NCI-H526 (cell line): ENCODE results near the gene XYLT1.
A peak's percentile ranks its signal among the peaks of the same experiment; 100 is the strongest.

Experiments used
- DNase-seq, 2 experiments: peaks; one replicate each; lab custom pipeline; 2025; lab: John Stamatoyannopoulos, UW

Gene XYLT1

DNA sequence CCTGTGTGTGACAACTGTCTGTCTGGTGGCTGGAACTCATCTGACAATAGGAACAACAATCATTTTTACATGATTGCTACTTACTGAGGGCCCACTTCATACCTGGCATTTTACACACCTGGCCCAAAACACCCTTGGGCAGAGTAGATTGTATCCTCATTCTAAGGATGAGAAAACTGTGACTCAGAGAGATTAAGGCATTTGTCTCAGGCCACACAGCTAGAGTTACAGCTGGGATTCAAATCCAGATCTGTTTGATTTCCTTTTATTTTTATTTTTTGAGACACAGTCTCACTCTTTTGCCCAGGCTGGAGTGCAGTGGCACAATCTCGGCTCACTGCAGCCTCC, 242.1 kb downstream of the XYLT1 start:
- DNase-seq, result no peak

DNA sequence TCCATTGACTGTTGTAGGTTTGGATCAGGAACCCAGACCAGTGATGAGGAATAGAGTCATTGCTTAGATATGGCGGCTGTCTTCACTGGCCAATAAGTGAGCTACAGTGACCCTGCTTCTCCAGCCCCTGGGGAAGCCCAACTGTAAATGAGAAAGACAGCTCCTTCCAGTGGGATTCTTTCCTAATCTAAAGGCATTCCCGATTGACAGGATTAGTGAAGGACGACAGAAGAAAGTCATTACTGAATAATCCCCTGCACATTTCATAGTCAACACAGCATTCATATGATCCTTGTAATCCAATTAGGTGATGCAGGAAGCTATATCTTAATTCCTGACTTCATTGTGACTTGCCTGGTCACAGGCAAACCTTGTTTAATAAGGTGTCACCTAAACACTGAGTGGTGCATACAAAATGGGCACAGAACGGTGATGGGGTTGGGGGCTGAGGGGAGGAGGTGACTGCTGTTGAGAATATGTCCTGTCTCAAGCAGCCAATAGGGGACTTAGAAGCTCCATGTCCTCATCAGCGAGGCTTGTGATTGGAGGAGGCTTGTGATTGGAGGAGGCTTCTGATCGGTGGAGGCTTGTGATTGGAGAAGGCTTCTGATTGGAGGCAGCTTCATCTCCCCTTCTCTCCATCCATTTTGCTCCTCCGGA, 242.6 kb downstream of the XYLT1 start:
- no peak for DNase-seq

DNA sequence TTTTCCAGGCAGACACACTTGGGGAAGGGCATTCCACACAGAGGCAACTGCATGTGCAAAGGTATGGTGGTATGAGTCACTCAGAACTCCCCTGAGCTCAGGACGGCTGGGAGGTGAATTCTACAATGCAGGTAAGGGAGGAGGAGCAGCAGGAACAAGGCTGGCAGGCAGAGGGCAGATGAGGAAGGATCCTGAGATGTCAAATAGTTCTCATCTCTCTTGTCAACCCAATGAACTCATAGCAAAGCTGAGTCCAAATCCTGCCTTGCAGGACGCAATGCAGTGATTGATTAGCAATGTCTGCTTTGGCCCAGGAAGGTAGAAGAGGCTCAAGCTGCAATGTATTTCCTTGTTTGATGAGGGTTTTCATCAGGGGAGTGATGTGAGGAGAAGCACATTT, 243.5 kb downstream of the XYLT1 start:
- DNase-seq, result no peak

DNA sequence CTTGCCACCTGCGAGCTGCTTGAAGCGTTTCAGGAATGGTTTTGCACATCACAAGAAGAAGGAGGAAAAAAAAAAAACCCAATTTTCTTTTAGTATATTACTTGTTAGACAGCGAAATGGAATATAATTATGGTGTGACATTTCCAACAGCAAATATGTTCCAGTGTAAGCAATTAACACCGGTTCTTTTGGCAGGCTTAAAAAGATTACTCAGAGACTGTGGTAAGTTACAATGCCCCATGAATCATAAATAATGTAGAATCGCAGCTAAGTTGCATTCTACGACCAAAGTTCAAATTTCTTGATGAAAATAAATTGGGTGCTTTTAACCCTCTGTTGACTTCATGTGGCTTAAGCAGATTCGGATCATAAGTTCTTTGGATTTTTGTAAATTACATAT, 245.2 kb downstream of the XYLT1 start:
- no peak for DNase-seq

DNA sequence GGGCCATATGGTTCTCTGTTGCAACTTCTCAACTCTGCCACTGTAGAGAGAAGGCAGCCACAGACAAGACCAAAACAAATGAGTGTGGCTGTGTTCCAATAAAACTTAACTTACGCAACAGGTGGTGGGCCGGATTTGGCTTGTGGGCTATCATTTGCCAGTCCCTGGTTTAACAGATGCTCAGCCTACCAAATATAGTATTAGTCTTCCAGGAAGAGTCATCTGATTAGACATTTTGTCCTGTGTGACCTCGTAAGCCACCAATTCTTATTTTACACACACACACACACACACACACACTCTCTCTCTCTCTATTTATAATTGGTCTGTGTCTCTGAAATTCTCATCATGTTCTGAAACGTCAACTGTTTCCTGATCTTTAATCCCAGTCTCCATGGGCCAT, 245.9 kb downstream of the XYLT1 start:
- no peak for DNase-seq

DNA sequence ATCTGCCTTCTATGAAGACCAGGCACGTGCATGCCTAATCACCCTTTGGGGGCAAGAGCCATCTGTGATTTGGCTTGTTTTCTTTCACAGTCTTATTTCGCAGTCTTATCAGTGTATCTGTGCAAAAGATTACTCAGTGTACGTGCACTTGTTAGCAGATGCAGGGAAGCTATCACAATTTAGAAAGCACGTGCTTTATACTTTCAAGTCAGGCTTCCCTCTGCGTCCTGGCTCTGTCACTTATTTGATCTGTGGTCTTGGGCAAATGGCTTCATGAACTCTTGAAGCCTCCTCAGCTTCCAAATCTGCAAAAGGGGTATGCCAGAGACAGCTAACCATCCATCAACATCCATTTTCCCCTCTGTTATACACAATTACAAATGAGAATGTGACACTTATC, 246.4 kb downstream of the XYLT1 start:
- DNase-seq, result no peak

DNA sequence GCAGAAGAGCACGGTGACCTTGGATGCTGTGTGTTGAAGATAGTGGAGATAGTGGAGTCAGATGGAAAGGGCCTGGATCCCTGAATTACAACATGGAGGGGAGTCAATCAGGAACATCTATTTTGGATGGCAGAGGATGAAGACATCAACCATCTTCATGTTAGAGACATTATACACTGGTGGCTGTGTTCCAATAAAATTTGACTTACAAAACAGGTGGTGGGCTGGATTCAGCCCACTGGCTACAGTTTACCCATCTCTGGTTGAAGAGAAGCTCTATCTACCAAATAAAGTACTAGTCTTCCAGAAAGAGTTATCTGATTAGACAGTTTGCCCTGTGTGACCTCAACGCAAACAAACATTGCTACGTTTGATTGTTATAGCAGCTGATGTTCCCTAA, 247.2 kb downstream of the XYLT1 start:
- DNase-seq, result peak in 1 of 2 experiments; percentile 1

DNA sequence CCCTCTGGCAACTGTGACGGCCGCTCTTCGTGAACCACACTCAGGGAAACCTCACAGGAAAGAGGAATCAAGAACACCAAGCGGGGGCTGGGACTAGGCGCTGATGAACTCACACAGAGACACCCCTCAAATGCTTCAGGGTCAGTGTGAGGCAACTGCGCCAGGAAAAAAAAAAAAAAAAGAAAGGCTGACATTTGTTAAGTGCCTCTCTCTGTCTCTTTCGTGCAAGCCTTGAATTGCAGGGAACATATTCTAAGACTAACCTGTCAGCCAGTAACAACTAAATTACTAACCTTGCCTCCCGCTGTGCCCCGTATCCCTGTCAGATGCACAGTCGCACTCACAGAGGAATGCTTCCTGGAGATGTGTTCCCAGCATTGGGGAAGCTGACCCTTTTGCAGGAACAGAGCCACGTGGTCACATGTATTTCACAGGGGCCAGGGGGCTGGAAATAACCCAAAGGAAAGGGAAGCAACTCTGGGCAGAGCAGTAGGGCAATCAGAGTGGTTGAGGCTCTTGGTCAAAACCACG, 247.8 kb downstream of the XYLT1 start:
- no peak for DNase-seq

DNA sequence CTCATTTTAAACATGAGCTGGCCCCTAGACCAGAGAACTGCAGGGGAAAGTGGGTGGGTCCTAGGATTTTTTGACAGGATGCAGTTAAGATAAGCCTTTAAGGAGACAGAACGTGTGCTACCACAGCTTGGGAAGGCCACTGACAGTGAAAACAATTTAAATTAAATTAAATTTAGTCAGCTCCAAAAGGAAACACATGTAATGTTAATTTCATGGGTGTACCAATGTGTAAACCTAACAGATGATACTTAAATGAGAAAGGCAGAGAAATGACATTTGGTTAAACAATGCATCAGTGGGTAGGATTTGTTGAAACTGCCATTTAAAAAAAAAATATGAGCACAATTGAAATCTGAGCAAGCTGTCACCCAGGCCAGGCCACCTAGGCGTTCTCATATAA, 250.8 kb downstream of the XYLT1 start:
- DNase-seq, result no peak

DNA sequence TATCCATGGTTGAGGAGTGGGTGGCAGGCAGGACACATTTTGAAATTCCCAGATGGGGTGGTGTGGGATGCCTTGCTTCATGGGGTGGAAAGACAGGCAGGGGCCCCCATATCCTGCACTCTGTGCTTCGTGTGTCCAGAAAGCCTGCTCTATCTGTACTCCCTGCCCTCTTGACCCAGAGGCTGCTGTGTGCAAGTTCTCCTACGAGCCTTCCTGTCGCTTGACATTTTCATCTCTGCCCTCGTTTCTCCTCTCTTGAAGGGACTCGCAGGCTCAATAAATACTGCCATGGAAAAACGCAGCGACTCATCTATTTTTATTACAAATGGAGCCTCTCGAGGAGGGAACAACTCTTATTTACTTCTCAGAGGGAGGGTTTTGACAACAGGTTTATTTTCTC, 254.8 kb downstream of the XYLT1 start:
- DNase-seq, result no peak

DNA sequence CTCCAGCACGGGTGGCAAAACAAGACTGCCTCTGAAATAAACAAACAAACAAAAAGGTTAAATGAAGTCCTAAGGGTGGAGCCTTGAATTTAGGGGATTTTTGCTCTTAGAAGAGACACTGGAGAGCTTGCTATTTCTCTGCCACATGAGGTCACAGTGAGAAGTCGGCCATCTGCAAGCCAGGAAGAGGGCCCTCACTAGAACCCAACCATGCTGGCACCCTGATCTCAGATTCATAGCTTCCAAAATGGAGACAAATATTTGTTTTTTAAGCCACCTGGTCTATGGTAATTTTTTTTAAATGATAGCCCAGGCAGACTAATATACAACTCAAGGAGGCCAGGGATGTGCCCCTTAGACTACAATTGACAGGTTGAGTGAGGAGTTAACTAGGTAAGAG, 255.5 kb downstream of the XYLT1 start:
- DNase-seq, result no peak

DNA sequence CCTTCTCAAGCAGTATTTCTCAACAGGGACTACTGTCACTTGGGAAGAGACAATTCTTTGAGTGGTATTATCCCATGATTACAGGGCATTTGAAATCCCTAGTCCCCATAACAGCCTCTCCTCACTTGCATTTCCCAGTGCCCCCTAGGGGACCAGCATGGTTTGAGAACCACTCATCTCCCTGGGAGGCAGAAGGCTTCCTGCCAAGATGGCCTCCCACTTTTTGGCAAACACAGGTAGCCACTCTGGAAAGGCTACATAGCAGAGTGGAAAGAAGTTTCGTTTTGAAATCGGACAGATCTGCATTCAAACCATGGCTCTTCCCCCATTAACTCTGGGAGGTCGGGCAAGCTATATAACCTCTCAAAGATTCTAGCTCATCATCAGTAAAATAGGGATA, 256.8 kb downstream of the XYLT1 start:
- DNase-seq, result no peak

DNA sequence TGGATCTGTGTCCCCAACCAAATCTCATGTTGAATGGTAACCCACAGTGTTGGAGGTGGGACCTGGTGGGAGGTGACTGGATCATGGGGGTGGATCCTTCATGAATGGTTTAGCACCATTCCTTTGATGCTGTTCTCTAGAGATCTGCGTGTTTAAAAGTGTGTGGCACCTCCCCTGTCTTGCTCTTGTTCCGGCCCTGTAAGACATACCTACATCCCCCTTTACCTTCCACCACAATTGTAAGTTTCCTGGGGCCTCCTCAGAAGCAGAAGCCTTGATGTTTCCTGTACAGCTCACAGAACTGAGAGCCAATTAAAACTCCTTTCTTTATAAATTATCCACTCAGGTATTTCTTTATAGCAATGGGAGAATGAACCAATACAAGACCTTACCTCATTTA, 257.7 kb downstream of the XYLT1 start:
- DNase-seq, result no peak

DNA sequence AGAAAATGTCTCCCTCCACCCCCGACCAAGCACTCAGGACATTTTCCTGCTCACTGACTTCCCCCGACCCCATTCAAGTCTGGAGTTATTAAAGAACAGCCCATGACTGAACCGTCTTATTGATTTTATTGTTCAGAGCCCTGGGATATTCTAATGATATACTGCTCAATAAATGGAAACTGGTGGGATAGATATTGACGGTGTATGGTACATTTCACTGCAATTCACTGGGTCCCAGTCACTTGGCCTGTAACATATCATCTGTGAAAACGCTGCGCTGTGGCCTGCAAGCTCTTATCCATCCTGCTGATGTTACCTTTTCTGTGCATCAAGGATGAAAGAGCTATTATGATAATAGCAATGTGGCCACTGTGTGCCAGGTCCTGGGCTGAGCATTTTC, 258.2 kb downstream of the XYLT1 start:
- DNase-seq, result no peak

DNA sequence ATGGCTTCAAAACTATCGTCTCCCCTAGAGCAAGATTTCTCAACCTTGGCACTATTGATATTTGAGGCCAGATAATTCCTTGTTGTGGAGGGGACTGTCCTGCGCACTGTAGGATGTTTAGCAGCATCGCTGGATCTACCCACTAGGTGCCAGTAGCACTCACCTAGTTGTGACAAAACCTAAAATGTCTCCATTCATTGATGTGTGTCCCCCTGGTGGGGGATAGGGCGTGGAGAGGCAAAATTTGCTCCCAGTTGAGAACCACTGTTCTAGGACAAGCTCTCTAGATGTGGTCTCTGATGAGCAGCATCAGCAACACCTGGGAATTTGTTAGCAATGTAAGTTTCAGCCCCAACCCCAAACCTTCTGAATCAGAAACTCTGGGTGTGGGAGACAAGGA, 259.0 kb downstream of the XYLT1 start:
- peak in 1 of 2 experiments; percentile 4 for DNase-seq

DNA sequence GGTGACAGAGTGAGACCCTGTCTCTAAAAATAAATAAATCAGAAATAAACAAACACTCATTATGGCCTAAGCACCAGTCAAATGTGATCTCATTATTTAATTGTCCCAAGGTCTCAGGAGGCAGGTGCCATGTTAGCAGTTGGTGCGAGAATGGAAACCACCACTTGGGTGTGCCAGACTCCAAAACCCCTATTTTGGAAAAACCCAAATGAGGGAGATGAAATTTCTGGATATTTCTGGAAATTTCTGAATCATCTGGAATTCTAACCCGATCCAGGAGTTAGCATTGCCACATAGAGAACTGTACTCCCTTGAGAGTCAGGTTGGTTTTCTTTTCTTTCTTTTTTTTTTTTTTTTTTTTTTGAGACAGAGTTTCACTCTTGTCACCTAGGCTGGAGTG, 264.0 kb downstream of the XYLT1 start:
- DNase-seq, result no peak

DNA sequence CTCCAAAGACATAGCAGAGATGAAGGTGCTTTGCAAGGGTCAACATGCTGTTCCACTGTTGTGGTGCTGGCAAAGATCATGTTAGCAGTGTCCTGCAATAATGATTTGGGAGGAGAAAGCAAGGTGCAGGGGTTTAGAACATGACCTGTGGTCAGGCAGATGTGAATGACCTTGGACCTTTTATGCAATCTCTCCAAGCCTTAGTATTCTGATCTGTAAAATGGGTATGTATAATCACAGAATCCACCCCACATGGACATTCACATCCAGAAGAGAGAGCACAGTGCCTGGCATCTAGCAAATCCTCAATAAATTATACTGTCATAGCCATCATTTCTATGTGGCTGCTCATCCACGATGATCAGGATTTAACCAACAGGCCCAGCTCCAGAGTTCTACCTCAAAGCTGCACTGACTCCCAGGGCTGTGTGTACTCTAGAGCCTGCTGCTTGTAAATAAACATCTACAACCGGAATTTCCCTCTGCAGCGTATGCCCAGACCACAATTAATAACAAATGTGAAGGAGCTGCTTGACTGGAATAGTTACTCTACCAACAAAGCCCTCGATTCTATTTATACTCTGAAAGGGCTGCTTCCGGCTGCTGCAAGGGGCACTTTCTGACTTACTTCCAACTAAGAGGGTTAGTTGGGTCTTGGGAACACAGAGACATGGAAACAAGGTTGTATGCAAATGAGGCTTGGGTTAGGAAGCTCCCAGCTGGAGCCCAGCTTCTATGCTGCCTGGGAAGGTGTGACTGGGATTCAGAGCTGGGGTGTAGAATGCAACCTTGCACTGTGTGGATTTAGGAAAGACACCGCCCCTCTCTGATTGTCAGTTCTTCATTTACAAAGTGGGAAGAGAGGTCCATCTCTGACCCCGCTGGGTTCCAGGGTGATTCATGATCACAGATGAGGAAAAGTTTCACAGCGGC, 265.2 kb downstream of the XYLT1 start:
- peak in 1 of 2 experiments; percentile 3 for DNase-seq

DNA sequence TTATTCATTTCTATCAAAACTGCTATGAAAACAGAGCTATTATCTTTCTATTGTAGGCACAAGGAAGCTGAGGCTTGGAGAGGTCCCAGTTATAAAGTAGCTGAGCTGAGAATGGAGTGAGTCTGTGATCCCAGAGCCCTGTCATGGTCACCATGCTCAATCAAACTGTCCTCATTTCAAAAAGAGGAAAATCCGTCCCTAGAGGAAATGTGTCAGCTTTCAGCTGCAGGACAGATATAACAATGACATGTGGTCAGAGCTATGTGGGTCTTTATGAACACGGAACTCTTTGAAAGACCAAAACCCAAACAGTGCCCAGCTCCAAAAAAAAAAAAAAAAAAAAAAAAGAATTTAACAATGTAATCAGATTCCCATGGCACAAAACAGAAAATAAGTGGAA, 266.1 kb downstream of the XYLT1 start:
- no peak for DNase-seq

DNA sequence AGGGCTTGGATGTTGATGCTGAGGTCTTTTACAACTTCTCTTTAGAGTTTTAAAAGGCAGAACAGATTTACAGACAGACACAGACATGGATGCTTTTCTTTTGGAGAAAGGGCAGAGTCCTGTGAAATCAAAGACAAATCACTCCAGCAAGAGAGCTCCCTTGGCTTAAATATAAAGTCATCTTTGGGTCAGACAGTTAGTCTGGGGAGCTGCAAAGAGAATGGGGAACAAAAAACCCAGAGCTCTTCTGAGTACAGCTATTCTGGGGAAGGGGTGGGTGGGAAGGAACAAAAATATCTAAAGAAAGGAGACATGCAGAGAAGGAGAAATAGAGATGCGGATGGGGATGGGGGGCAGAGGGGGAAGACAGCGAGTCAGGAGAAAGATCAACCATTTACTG, 266.6 kb downstream of the XYLT1 start:
- no peak for DNase-seq

DNA sequence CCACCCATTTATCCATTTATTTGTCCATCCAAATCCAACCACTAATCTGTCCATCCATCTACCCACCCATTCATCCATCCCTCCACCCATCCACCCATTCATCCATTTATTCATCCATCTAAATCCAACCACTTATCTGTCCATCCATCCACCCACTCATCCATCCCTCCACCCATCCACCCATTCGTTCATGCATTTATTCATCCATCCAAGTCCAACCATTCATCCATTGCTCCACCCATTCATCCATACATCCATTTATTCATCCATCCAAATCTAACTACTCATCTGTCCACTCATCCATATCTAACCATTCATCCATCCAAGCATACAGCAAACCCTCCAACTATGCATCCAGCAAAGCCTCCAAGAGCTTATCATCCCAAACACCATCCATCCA, 267.3 kb downstream of the XYLT1 start:
- DNase-seq, result no peak

DNA sequence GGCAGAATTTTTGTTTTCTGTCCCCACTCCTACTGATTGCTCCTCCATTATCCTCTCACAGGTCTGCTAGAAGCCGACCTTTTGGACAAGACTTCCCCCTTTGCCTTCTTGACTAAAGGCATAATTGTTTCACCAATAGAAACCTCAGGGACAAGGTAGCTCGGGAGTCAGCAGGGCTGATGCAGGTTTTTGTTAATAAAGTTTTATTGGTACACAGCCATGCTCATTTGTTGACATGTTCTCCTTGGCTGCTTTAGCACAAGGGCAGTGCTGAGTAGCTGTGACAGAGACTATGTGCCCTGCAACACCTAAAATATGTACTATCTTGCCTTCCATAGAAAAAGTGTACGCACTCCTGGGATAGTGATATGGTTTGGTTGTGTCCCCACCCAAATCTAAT, 271.6 kb downstream of the XYLT1 start:
- DNase-seq, result no peak

DNA sequence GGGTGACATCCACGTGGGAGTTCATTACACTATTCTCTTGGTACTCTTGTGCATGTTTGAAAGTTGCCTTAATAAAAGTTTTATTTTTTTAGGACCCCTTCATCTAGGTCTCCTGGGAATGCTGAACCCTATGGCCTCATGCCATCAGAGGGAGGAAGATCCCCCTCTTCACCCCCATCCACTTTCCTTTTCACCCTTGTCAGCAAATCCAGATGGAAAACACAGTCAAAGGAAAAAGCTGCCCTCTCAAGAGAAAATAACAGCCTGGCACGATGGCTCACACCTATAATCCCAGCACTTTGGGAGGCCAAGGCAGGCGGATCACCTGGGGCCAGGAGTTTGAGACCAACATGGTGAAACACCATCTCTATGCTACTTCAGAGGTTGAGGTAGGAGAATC, 274.2 kb downstream of the XYLT1 start:
- DNase-seq, result no peak

DNA sequence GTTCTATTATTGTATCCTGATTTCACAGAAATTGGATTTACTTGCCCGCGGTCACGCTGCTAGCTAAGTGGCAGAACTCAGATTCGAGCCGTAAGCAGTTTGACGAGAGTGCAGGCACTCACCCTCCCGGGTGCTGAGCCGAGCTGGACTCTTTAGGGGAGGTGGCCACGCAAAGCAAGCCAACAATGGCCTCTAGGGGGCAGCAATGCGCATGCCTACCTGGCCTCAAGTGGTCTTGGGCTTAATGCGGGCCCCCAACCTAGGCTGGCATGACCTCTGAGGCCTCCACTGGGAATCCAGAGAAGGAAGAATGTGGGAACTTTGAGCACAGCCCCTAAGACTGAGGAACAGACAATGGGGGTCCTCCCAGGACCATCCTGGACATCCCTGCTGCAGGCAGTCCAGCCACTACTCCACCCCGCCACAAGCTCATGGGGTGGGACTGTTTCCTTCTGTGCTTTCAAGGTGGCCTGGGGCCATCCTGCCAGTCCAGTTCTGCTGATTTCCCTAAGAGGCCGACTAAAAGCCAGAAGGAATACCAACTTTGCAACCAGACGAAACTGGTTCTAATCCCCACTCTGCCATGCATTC, 276.5 kb downstream of the XYLT1 start:
- peak; percentile 9 to 26 for DNase-seq
